ENCODE measurements around the gene CDNF. TPM values are rescaled to one million over a fixed set of nuclear protein-coding genes. Genes with fewer than 3 reads are reported as not detected.

Gene CDNF
- total RNA-seq, 6 experiments from 2014 or later, result 0.93 to 4.5 (median 3.7) TPM

DNA sequence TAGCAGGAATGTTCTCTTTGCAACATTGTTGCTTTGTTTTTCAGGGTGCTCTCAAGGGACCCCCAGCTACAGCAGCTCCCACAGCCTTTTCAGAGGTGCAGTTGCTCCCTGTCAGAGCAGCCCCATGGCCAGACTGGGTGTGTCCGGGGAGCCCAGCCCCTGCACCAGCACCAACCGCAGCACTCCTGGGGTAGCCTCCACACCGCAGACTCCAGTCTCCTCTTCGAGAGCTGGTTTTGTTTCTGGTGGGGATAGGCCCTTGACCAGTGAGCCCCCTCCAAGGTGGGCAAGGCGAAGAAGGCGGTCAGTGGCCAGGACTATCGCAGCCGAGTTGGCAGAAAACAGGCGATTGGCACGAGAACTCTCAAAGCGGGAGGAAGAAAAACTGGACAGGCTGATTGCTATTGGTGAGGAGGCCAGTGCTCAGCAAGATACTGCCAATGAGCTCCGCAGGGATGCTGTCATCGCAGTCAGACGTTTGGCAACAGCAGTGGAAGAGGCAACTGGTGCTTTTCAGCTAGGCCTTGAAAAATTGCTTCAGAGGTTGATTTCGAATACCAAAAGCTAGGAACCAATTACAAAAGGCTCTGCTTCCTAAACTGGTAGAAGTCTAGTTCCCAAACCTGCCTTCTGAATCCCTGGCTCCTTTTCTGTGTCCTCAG, 5.6 kb upstream of the CDNF start:
- 88% methylated on average over 11 of the region's 15 CpGs for WGBS (ENCODE audit: insufficient coverage, low coverage, low lambda C conversion rate, missing lambda C conversion rate)
- no peak overlapping the region for H3K4me3 ChIP-seq
- H3K4me1 ChIP-seq, result peaks cover 0 to 7% (median 2%) of the 10 kb centered on the region in 4 donors
- ATAC-seq, result no peak
- TF ChIP-seq, protein P1, sequence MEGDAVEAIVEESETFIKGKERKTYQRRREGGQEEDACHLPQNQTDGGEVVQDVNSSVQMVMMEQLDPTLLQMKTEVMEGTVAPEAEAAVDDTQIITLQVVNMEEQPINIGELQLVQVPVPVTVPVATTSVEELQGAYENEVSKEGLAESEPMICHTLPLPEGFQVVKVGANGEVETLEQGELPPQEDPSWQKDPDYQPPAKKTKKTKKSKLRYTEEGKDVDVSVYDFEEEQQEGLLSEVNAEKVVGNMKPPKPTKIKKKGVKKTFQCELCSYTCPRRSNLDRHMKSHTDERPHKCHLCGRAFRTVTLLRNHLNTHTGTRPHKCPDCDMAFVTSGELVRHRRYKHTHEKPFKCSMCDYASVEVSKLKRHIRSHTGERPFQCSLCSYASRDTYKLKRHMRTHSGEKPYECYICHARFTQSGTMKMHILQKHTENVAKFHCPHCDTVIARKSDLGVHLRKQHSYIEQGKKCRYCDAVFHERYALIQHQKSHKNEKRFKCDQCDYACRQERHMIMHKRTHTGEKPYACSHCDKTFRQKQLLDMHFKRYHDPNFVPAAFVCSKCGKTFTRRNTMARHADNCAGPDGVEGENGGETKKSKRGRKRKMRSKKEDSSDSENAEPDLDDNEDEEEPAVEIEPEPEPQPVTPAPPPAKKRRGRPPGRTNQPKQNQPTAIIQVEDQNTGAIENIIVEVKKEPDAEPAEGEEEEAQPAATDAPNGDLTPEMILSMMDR (IDR thresholded peaks at IDR 0.05), result no peak
- TF ChIP-seq POLR2A (IDR thresholded peaks at IDR 0.05), result no peak
- no peaks in the 10 kb centered on the region for H3K9me3 ChIP-seq
- intact Hi-C loops (cut with DNase I), result no loop called here
- H3K27ac ChIP-seq, result no peak overlapping the region
- peaks cover 0 to 29% (median 3%) of the 10 kb centered on the region in 4 donors for H3K36me3 ChIP-seq
- H3K27me3 ChIP-seq, result no peaks in the 10 kb centered on the region
- no peak for DNase-seq

GRCh38 chr10:14840178-14840577, 2.3 kb upstream of the CDNF start:
- intact Hi-C loops (cut with DNase I), result no loop called here

GRCh38 chr10:14839305-14839695, 1.5 kb upstream of the CDNF start:
- Histone ChIP-seq H3K36me3 (peaks cover 0 to 29% (median 3%) of the 10 kb centered on the region in 4 donors), H3K27ac (peak overlapping the region; percentile 80 to 88 (median 82)), H3K9me3 (no peaks in the 10 kb centered on the region), H3K4me3 (peak overlapping the region; percentile 91 to 97 (median 91)), H3K27me3 (no peaks in the 10 kb centered on the region), H3K4me1 (peaks cover 0 to 10% (median 4%) of the 10 kb centered on the region in 4 donors)
- intact Hi-C loops (cut with DNase I), result no loop called here
- no peak for DNase-seq
- WGBS (ENCODE audit: insufficient coverage, low coverage, low lambda C conversion rate, missing lambda C conversion rate), result 10% methylated on average over 14 of the region's 14 CpGs
- TF ChIP-seq, protein P1 (IDR thresholded peaks at IDR 0.05), result no peak
- no peak for TF ChIP-seq POLR2A (IDR thresholded peaks at IDR 0.05)
- ATAC-seq, result no peak

More at GRCh38 chr10:14840178-14840577, 2.3 kb upstream of the CDNF start:
- Histone ChIP-seq H3K27me3 (no peaks in the 10 kb centered on the region), H3K9me3 (no peaks in the 10 kb centered on the region), H3K36me3 (peaks cover 0 to 29% (median 3%) of the 10 kb centered on the region in 4 donors), H3K4me1 (peaks cover 0 to 10% (median 4%) of the 10 kb centered on the region in 4 donors), H3K4me3 (no peak overlapping the region), H3K27ac (no peak overlapping the region)
- 79% methylated on average over 2 of the region's 2 CpGs for WGBS (ENCODE audit: insufficient coverage, low coverage, low lambda C conversion rate, missing lambda C conversion rate)
- no peak for TF ChIP-seq POLR2A (IDR thresholded peaks at IDR 0.05)
- TF ChIP-seq, protein P1 (IDR thresholded peaks at IDR 0.05), result no peak
- ATAC-seq (no peak), DNase-seq (no peak)

DNA sequence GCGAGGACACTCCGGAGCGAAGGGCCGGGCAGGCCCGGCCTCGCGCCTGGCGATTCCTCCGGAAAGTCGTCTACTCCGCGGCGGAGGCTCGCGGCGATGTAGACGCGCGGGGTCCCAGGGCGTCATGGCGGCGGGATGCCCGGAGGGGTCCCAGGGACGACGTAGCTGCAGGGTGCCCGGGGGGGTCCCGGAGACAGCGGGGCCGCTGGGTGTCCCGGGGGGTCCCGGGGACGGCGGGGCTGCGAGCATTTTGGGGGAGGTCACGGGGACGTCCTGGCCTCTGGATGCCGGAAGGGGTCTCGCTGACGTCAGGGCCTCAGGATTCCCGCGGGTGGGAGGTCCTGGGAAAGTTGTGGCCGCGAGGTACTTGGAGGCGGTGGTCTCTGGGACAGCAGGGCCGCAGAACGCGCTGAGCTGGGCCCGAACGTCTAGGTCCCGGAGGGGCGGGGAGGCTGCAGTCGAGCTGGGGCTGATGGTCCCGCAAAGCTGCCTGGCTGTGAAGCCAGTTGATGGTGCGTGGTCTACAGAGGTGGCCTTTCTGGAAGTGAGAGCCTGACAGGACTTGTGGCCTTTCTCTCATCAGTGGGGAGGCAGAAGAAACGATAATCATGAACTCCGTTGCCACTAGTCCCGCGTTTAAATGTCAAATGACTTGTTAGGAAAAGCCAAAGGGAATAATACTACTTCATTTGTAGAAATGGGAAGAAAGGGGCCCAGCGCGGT, 906 bp upstream of the CDNF start:
- peaks cover 0 to 10% (median 4%) of the 10 kb centered on the region in 4 donors for H3K4me1 ChIP-seq
- peak; percentile 56 to 70 (median 58) for DNase-seq
- H3K9me3 ChIP-seq, result no peaks in the 10 kb centered on the region
- WGBS (ENCODE audit: insufficient coverage, low coverage, low lambda C conversion rate, missing lambda C conversion rate), result 4% methylated on average over 9 of the region's 60 CpGs
- ATAC-seq, result peak in 2 of 4 donors; percentile 3 to 4
- no peaks in the 10 kb centered on the region for H3K27me3 ChIP-seq
- no peak for TF ChIP-seq POLR2A (IDR thresholded peaks at IDR 0.05)
- TF ChIP-seq, protein P1 (IDR thresholded peaks at IDR 0.05), result no peak
- intact Hi-C loops (cut with DNase I), result no loop called here
- H3K4me3 ChIP-seq, result peak overlapping the region; percentile 91 to 97 (median 91)
- peaks cover 0 to 23% (median 3%) of the 10 kb centered on the region in 4 donors for H3K36me3 ChIP-seq
- H3K27ac ChIP-seq, result peak overlapping the region; percentile 80 to 88 (median 82)
